ENCODE results near the gene ACVR1B. TPM values are rescaled to one million over a fixed set of nuclear protein-coding genes. Genes with fewer than 3 reads are reported as not detected.

The ACVR1B gene
- total RNA-seq, 1 donor from 2014 or later: 12.1 TPM

DNA sequence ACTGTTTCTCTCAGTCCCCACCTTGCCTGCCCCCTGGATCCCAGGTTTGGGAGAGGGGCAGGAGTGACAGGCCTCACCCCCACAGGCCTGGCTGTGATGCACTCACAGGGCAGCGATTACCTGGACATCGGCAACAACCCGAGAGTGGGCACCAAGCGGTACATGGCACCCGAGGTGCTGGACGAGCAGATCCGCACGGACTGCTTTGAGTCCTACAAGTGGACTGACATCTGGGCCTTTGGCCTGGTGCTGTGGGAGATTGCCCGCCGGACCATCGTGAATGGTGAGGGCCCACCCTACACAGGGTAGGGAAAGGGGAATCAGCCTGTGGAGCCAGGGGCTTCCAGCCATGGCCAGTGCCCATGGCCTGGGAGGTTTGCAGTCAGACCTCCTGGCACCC lies 35.5 kb upstream of the ACVR1B start:
- H3K36me3 ChIP-seq (ENCODE audit: control insufficient read depth, insufficient read depth, low read length): no peaks in the 10 kb centered on the region
- no peak for FAIRE-seq
- H3K4me3 ChIP-seq (ENCODE audit: low read depth, low read length): no peak overlapping the region
- TF ChIP-seq, protein P1, sequence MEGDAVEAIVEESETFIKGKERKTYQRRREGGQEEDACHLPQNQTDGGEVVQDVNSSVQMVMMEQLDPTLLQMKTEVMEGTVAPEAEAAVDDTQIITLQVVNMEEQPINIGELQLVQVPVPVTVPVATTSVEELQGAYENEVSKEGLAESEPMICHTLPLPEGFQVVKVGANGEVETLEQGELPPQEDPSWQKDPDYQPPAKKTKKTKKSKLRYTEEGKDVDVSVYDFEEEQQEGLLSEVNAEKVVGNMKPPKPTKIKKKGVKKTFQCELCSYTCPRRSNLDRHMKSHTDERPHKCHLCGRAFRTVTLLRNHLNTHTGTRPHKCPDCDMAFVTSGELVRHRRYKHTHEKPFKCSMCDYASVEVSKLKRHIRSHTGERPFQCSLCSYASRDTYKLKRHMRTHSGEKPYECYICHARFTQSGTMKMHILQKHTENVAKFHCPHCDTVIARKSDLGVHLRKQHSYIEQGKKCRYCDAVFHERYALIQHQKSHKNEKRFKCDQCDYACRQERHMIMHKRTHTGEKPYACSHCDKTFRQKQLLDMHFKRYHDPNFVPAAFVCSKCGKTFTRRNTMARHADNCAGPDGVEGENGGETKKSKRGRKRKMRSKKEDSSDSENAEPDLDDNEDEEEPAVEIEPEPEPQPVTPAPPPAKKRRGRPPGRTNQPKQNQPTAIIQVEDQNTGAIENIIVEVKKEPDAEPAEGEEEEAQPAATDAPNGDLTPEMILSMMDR (IDR thresholded peaks at IDR 0.05; ENCODE audit: insufficient read depth, low read length, severe bottlenecking): no peak
- peaks cover 3% of the 10 kb centered on the region for H3K27me3 ChIP-seq (ENCODE audit: control insufficient read depth, insufficient read depth, low read length)
- DNase-seq (ENCODE audit: low read depth): no peak

DNA sequence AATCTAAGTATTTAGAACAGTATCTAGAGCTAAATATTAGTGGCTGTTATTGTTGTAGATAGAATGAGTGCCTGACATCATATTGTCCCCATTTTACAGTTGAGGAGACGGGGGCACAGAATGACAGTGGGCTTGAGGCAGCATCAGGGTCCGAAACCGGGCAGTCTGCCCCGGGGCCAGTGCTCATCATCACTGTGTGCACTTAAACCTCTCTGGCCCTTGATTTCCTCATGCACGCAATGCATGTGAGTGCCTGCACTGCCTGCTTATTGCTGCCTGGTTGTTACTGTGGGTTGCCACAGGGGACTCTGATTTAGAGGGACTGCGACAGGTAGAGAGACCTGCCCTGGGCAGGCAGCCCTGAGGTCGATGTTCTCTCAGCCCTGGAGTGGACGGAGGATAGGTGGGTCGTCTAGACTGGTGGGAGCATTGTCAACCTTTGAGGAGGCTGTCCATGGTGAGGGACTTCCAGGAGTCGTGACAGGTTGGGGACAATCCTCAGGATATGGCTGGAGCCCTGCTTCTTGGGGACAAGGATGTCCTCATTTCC lies 34.4 kb upstream of the ACVR1B start:
- TF ChIP-seq, protein P1 (IDR thresholded peaks at IDR 0.05; ENCODE audit: insufficient read depth, low read length, severe bottlenecking): no peak
- DNase-seq (ENCODE audit: low read depth) (no peak), FAIRE-seq (no peak)
- H3K36me3 ChIP-seq (ENCODE audit: control insufficient read depth, insufficient read depth, low read length): no peaks in the 10 kb centered on the region
- H3K4me3 ChIP-seq (ENCODE audit: low read depth, low read length): no peak overlapping the region
- no peaks in the 10 kb centered on the region for H3K27me3 ChIP-seq (ENCODE audit: control insufficient read depth, insufficient read depth, low read length)

DNA sequence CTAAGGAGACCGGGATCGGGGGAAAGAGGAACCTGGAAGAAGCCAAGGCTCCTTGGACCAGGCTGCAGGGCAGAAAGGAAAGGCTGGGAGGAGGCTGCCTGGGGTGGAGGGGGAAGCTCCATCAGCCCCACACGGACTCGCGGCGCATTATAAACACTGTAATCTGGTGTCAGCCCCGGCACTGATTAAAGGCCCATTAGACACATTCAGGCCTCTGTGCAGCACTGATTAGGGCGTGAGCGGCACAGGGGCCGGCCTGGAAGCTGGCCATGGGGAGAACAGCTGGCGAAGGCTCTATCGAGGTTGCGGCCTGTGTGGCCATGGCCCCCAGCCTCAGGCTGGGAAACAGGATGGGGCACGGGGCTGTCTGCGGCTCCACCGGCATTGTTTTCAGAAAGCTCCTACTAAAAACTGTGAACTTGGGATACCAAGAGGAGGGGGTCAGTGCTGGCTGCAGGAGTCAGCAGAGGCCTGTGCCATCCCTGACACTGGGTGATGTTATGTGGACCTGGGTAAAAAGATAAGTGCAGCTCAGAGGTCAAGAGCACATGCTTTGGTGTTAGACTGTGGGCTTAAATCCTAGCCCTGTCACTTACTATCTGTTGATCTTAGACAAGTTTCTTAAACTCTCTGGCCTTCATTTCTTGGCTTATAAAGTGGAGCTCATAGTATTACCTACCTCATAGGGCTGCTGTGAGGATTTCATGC lies 33.6 kb upstream of the ACVR1B start:
- TF ChIP-seq, protein P1 (IDR thresholded peaks at IDR 0.05; ENCODE audit: insufficient read depth, low read length, severe bottlenecking): no peak
- FAIRE-seq: peak; percentile 23
- H3K4me3 ChIP-seq (ENCODE audit: low read depth, low read length): no peak overlapping the region
- no peaks in the 10 kb centered on the region for H3K27me3 ChIP-seq (ENCODE audit: control insufficient read depth, insufficient read depth, low read length)
- no peak for DNase-seq (ENCODE audit: low read depth)
- H3K36me3 ChIP-seq (ENCODE audit: control insufficient read depth, insufficient read depth, low read length): no peaks in the 10 kb centered on the region

DNA sequence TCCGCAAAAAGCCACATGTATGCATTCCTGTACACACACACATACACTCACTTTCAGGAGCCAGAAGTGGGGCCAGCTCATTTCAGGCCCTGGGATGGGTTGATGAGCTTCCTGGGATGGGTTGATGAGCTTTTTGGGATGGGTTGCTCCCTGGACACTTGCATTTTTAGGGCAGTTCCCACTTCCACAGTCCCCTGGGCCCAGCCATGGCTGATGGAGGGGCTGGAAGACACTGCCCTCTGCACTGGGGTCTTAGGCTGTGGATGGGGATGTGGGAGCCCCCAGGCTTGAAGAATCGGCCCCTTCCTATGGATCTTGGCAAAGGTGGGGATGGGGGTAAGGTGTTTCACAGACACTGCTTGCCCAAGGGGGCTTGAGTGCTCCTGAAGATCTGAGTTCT lies 31.5 kb upstream of the ACVR1B start:
- DNase-seq (ENCODE audit: low read depth) (no peak), FAIRE-seq (no peak)
- Histone ChIP-seq H3K36me3 (ENCODE audit: control insufficient read depth, insufficient read depth, low read length) (no peaks in the 10 kb centered on the region), H3K27me3 (ENCODE audit: control insufficient read depth, insufficient read depth, low read length) (no peaks in the 10 kb centered on the region), H3K4me3 (ENCODE audit: low read depth, low read length) (no peak overlapping the region)
- TF ChIP-seq, protein P1 (IDR thresholded peaks at IDR 0.05; ENCODE audit: insufficient read depth, low read length, severe bottlenecking): no peak

DNA sequence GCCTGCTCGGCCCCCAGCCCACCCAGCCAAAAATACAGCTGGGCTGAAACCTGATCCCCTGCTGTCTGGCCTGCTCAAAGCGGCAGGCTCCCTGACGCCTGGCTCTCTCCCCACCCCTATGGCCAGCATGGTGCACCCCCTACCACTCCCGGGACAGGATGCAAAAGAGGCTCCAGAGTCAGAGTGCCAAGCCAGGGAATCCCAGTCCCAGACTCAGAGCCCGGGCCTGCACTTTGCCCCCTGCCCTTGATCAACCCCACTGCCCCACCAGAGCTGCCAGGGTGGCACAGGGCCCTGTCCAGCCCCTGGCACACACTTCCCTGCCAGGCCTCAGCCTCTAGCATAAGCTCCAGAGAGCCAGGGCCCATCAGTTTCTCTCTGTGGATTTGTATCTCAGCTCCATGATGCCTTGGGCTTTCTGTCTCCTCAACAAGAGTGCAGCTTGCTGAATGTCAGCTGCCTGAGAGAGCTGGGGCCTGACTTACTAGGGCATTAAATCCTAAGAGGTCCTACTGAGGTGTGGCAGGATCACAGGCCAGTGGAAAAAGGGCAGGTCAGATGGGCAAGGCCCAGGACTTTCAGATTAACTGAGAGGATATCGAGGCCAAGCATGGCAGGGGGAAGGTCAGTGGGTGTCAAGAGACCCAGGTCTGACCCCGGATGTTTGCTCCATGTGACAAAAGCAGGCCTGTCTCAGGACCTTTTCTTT lies 30.3 kb upstream of the ACVR1B start:
- H3K36me3 ChIP-seq (ENCODE audit: control insufficient read depth, insufficient read depth, low read length): no peaks in the 10 kb centered on the region
- TF ChIP-seq, protein P1 (IDR thresholded peaks at IDR 0.05; ENCODE audit: insufficient read depth, low read length, severe bottlenecking): no peak
- no peak for FAIRE-seq
- no peak overlapping the region for H3K4me3 ChIP-seq (ENCODE audit: low read depth, low read length)
- DNase-seq (ENCODE audit: low read depth): no peak
- no peaks in the 10 kb centered on the region for H3K27me3 ChIP-seq (ENCODE audit: control insufficient read depth, insufficient read depth, low read length)
